HG03521 (cell line): ENCODE data around the gene CHD9.
A peak's percentile ranks its signal among the peaks of the same experiment; 100 is the strongest.
"Not testable (repeated sequence)": the region's sequence is repeated elsewhere in the genome, so short reads cannot be mapped to it uniquely, and the experiment has no call there.

Experiments used
- ATAC-seq: cut with Tn5 transposase; IDR thresholded peaks from one replicate; pipeline ENCODE4 v1.9.1; 2021; ENCODE audit warnings: mild to moderate bottlenecking, moderate library complexity; ENCODE audit not compliant: unreplicated experiment

Gene CHD9

GRCh38 chr16:53054670-53055485, at the start of gene CHD9:
Gene CHD9 (plus strand): TSS chr16:53054991. CDS start chr16:53156090, 101,099 bp downstream.
- ATAC-seq: peak; percentile 68

GRCh38 chr16:53007095-53007494, 47.7 kb upstream of the CHD9 start:
- ATAC-seq: no peak

GRCh38 chr16:53014287-53014686, 40.5 kb upstream of the CHD9 start:
- no peak for ATAC-seq

- no peak for ATAC-seq
Measured at GRCh38 chr16:53018834-53019416, 35.9 kb upstream of the CHD9 start.

GRCh38 chr16:53022374-53022773, 32.4 kb upstream of the CHD9 start:
- ATAC-seq: no peak

GRCh38 chr16:53024045-53024444, 30.7 kb upstream of the CHD9 start:
- no peak for ATAC-seq

- no peak for ATAC-seq
Measured at GRCh38 chr16:53029971-53030370, 24.8 kb upstream of the CHD9 start.

GRCh38 chr16:53031323-53031942, 23.4 kb upstream of the CHD9 start:
- ATAC-seq: no peak

- no peak for ATAC-seq
Measured at GRCh38 chr16:53034306-53034705, 20.5 kb upstream of the CHD9 start.

- ATAC-seq: no peak
Measured at GRCh38 chr16:53035176-53035942, 19.4 kb upstream of the CHD9 start.

GRCh38 chr16:53036066-53036465, 18.7 kb upstream of the CHD9 start:
- ATAC-seq: no peak

GRCh38 chr16:53036711-53037110, 18.1 kb upstream of the CHD9 start:
- ATAC-seq: not testable (repeated sequence)

- ATAC-seq: no peak
Measured at GRCh38 chr16:53040788-53041187, 14.0 kb upstream of the CHD9 start.

- no peak for ATAC-seq
Measured at GRCh38 chr16:53041320-53042051, 13.3 kb upstream of the CHD9 start.

- no peak for ATAC-seq
Measured at GRCh38 chr16:53042235-53042701, 12.5 kb upstream of the CHD9 start.

GRCh38 chr16:53043428-53043831, 11.4 kb upstream of the CHD9 start:
- no peak for ATAC-seq

GRCh38 chr16:53043986-53044601, 10.7 kb upstream of the CHD9 start:
- no peak for ATAC-seq

- no peak for ATAC-seq
Measured at GRCh38 chr16:53045341-53046220, 9.2 kb upstream of the CHD9 start.

GRCh38 chr16:53047515-53047914, 7.3 kb upstream of the CHD9 start:
- not testable (repeated sequence) for ATAC-seq
